Measurements from ENCODE around the gene MYO18A.

MYO18A gene

DNA sequence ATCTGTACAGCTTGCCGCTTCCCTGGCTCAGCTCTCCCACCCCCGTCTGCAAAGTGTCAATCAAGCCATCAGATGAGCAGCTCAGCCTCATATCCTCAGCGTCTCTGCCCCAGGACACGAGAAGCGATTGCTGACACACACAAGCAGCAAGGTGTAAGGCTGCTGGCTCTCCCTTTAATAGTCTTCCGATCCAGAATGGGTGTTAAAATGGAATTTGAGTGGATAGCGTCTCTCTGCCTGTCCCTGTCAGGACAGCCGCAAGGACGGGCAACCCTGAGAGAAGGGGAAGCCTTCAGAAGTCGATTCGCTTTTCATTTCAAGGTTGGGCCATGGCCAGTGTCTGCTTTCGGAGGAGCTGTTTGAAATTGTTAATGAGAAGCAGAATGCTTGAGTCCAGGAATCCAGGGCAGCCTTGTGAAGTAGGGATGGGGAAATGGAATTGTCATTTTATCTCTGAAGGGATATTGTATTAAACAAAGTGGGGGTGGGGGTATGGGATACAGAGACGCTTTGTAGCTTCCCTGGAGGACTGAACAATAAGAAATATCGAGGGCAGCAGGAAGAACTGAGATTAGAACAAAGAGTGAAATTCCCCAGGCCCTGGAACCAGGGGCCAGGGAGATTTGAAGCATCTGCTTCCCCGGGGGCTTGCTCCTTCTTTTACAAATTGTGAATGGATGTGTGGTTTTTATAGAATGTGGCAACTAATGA is 142.0 kb downstream of the MYO18A start:
- no peak overlapping the region for H3K9ac ChIP-seq (ENCODE audit: low read length)
- WGBS, result 57% methylated on average over 15 of the region's 15 CpGs
- H3K14ac ChIP-seq (ENCODE audit: low read length in 2 of 2), result no peak overlapping the region
- no peak overlapping the region for H2AFZ ChIP-seq (ENCODE audit: low read depth, low read length)
- H3K36me3 ChIP-seq (ENCODE audit: control insufficient read depth in 1 of 2, insufficient read depth in 2 of 2, low read depth in 1 of 2, low read length in 2 of 2), result no peaks in the 10 kb centered on the region
- no peaks in the 10 kb centered on the region for H3K79me1 ChIP-seq (replicated peaks; ENCODE audit: low read length, poor library complexity, severe bottlenecking)
- H2BK5ac ChIP-seq (ENCODE audit: low read depth, low read length, poor library complexity, severe bottlenecking), result no peak overlapping the region
- peaks cover 22 to 73% of the 10 kb centered on the region in 2 experiments for H3K27me3 ChIP-seq (ENCODE audit: control insufficient read depth in 1 of 2, insufficient read depth in 1 of 2, low read length in 2 of 2)
- no peak overlapping the region for H4K91ac ChIP-seq (ENCODE audit: low read length)
- H3K18ac ChIP-seq (ENCODE audit: low read depth in 1 of 2, low read length in 2 of 2), result no peak overlapping the region
- no peak overlapping the region for H2BK120ac ChIP-seq (ENCODE audit: low read depth, low read length)
- no peak for DNase-seq
- H3K4me1 ChIP-seq (ENCODE audit: control insufficient read depth, insufficient read depth, low read depth, low read length), result peaks cover 10% of the 10 kb centered on the region
- H2BK12ac ChIP-seq (ENCODE audit: low read length in 2 of 2), result no peak overlapping the region
- no peak overlapping the region for H3K4me3 ChIP-seq (ENCODE audit: insufficient read depth in 1 of 2, low read depth in 1 of 2, low read length in 2 of 2)
- peaks cover 42% of the 10 kb centered on the region for H3K9me3 ChIP-seq (ENCODE audit: control insufficient read depth, low read length)
- H3K4ac ChIP-seq (ENCODE audit: low read depth in 1 of 2, low read length in 2 of 2), result no peak overlapping the region
- no peak overlapping the region for H3K27ac ChIP-seq (ENCODE audit: low read length, poor library complexity, severe bottlenecking)
- no peak overlapping the region for H3K4me2 ChIP-seq (ENCODE audit: low read length, poor library complexity, severe bottlenecking)
- H4K8ac ChIP-seq (ENCODE audit: low read length), result no peak overlapping the region
- no peak overlapping the region for H2AK5ac ChIP-seq (ENCODE audit: low read length, severe bottlenecking)
- no peak overlapping the region for H3K23ac ChIP-seq (ENCODE audit: low read length in 2 of 2)
- H2BK15ac ChIP-seq (ENCODE audit: low read depth, poor library complexity, severe bottlenecking), result no peak overlapping the region

DNA sequence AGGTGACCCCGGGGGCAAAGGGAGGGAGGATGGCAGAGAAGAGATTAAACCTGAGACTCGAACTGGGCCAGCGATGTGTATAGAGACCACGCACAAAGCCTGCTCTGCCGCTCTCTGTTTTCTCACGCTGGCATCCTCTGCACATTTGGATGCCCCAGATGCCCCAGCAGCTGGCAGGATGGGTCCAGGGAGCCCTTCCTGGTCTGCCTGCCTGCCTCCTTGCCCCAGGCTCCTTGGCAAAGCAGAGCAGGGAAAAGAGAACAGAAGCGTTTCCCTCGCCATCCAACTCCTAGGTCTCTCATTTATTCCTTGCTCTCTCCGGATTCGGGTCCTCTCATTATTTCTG is 142.5 kb downstream of the MYO18A start:
- Histone ChIP-seq H2BK12ac (ENCODE audit: low read length in 2 of 2) (no peak overlapping the region), H3K27ac (ENCODE audit: low read length, poor library complexity, severe bottlenecking) (no peak overlapping the region), H2AFZ (ENCODE audit: low read depth, low read length) (no peak overlapping the region), H3K4ac (ENCODE audit: low read depth in 1 of 2, low read length in 2 of 2) (no peak overlapping the region), H3K79me1 (replicated peaks; ENCODE audit: low read length, poor library complexity, severe bottlenecking) (no peaks in the 10 kb centered on the region), H3K4me1 (ENCODE audit: control insufficient read depth, insufficient read depth, low read depth, low read length) (peaks cover 7% of the 10 kb centered on the region), H3K36me3 (ENCODE audit: control insufficient read depth in 1 of 2, insufficient read depth in 2 of 2, low read depth in 1 of 2, low read length in 2 of 2) (no peaks in the 10 kb centered on the region), H3K9ac (ENCODE audit: low read length) (no peak overlapping the region), H2BK5ac (ENCODE audit: low read depth, low read length, poor library complexity, severe bottlenecking) (no peak overlapping the region), H3K14ac (ENCODE audit: low read length in 2 of 2) (no peak overlapping the region), H3K18ac (ENCODE audit: low read depth in 1 of 2, low read length in 2 of 2) (no peak overlapping the region), H3K4me3 (ENCODE audit: insufficient read depth in 1 of 2, low read depth in 1 of 2, low read length in 2 of 2) (no peak overlapping the region), H3K4me2 (ENCODE audit: low read length, poor library complexity, severe bottlenecking) (no peak overlapping the region), H3K9me3 (ENCODE audit: control insufficient read depth, low read length) (peaks cover 47% of the 10 kb centered on the region), H4K8ac (ENCODE audit: low read length) (no peak overlapping the region), H2BK15ac (ENCODE audit: low read depth, poor library complexity, severe bottlenecking) (no peak overlapping the region), H3K23ac (ENCODE audit: low read length in 2 of 2) (no peak overlapping the region), H2AK5ac (ENCODE audit: low read length, severe bottlenecking) (no peak overlapping the region), H3K27me3 (ENCODE audit: control insufficient read depth in 1 of 2, insufficient read depth in 1 of 2, low read length in 2 of 2) (peaks cover 25 to 72% of the 10 kb centered on the region in 2 experiments), H4K91ac (ENCODE audit: low read length) (no peak overlapping the region), H2BK120ac (ENCODE audit: low read depth, low read length) (no peak overlapping the region)
- no peak for DNase-seq
- WGBS, result 90% methylated on average over 10 of the region's 10 CpGs

DNA sequence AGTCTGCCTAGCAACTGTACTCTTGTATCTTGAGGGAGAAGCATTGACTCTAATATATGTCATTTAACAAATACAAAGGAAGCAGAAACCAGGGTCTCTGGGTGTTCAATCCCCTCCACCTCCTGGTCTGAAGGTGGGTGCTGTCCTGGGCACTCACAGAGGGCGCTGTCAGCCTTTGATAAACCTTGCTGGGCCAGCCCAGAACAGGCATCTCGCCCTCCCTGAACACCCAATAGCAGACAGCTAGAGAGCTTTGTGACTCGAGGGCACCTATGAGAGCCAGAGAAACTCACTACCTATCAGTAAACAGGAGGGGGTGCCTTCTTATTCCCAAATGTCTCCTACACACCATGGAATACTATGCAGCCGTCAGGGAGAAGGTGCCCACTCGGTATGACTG is 143.6 kb downstream of the MYO18A start:
- no peak overlapping the region for H3K4me3 ChIP-seq (ENCODE audit: insufficient read depth in 1 of 2, low read depth in 1 of 2, low read length in 2 of 2)
- no peak overlapping the region for H3K4ac ChIP-seq (ENCODE audit: low read depth in 1 of 2, low read length in 2 of 2)
- 45% methylated on average over 4 of the region's 5 CpGs for WGBS
- H3K9me3 ChIP-seq (ENCODE audit: control insufficient read depth, low read length), result peaks cover 48% of the 10 kb centered on the region
- H3K4me1 ChIP-seq (ENCODE audit: control insufficient read depth, insufficient read depth, low read depth, low read length), result peaks cover 9% of the 10 kb centered on the region
- H3K4me2 ChIP-seq (ENCODE audit: low read length, poor library complexity, severe bottlenecking), result no peak overlapping the region
- H2AFZ ChIP-seq (ENCODE audit: low read depth, low read length), result no peak overlapping the region
- H2BK5ac ChIP-seq (ENCODE audit: low read depth, low read length, poor library complexity, severe bottlenecking), result no peak overlapping the region
- DNase-seq, result no peak
- H2BK15ac ChIP-seq (ENCODE audit: low read depth, poor library complexity, severe bottlenecking), result no peak overlapping the region
- no peak overlapping the region for H3K14ac ChIP-seq (ENCODE audit: low read length in 2 of 2)
- H4K91ac ChIP-seq (ENCODE audit: low read length), result no peak overlapping the region
- peaks cover 36 to 74% of the 10 kb centered on the region in 2 experiments for H3K27me3 ChIP-seq (ENCODE audit: control insufficient read depth in 1 of 2, insufficient read depth in 1 of 2, low read length in 2 of 2)
- H3K9ac ChIP-seq (ENCODE audit: low read length), result no peak overlapping the region
- no peak overlapping the region for H3K18ac ChIP-seq (ENCODE audit: low read depth in 1 of 2, low read length in 2 of 2)
- no peak overlapping the region for H3K27ac ChIP-seq (ENCODE audit: low read length, poor library complexity, severe bottlenecking)
- no peak overlapping the region for H2BK12ac ChIP-seq (ENCODE audit: low read length in 2 of 2)
- no peak overlapping the region for H3K23ac ChIP-seq (ENCODE audit: low read length in 2 of 2)
- H2AK5ac ChIP-seq (ENCODE audit: low read length, severe bottlenecking), result no peak overlapping the region
- H2BK120ac ChIP-seq (ENCODE audit: low read depth, low read length), result no peak overlapping the region
- no peaks in the 10 kb centered on the region for H3K36me3 ChIP-seq (ENCODE audit: control insufficient read depth in 1 of 2, insufficient read depth in 2 of 2, low read depth in 1 of 2, low read length in 2 of 2)
- no peak overlapping the region for H4K8ac ChIP-seq (ENCODE audit: low read length)
- H3K79me1 ChIP-seq (replicated peaks; ENCODE audit: low read length, poor library complexity, severe bottlenecking), result no peaks in the 10 kb centered on the region

DNA sequence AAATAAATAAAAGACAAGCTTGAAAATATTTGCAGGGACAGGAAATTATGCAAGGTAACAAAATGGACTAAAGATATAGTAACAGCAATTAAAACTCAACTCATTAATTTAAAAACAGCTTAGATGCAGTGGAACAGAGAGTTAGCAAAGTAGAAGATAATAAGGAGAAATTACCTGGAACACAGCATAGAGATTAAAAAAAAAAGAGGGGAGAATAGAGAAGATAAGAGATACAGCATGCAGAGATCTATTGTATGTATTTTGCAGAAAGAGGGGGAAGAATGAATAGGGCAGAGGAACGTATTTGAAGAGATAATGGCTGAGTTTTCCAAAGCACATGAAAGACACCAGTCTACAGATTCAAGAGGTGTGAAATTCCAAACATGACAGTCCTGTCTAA is 145.7 kb downstream of the MYO18A start:
- Histone ChIP-seq H3K4me3 (ENCODE audit: insufficient read depth in 1 of 2, low read depth in 1 of 2, low read length in 2 of 2) (peak overlapping the region in 1 of 2 experiments; percentile 13), H2BK12ac (ENCODE audit: low read length in 2 of 2) (no peak overlapping the region), H2BK120ac (ENCODE audit: low read depth, low read length) (no peak overlapping the region), H3K79me1 (replicated peaks; ENCODE audit: low read length, poor library complexity, severe bottlenecking) (no peaks in the 10 kb centered on the region), H3K18ac (ENCODE audit: low read depth in 1 of 2, low read length in 2 of 2) (no peak overlapping the region), H3K4ac (ENCODE audit: low read depth in 1 of 2, low read length in 2 of 2) (no peak overlapping the region), H4K91ac (ENCODE audit: low read length) (no peak overlapping the region), H3K4me2 (ENCODE audit: low read length, poor library complexity, severe bottlenecking) (no peak overlapping the region), H2AFZ (ENCODE audit: low read depth, low read length) (no peak overlapping the region), H2BK15ac (ENCODE audit: low read depth, poor library complexity, severe bottlenecking) (no peak overlapping the region), H3K9ac (ENCODE audit: low read length) (no peak overlapping the region), H3K23ac (ENCODE audit: low read length in 2 of 2) (no peak overlapping the region), H3K27me3 (ENCODE audit: control insufficient read depth in 1 of 2, insufficient read depth in 1 of 2, low read length in 2 of 2) (peaks cover 43 to 91% of the 10 kb centered on the region in 2 experiments), H3K36me3 (ENCODE audit: control insufficient read depth in 1 of 2, insufficient read depth in 2 of 2, low read depth in 1 of 2, low read length in 2 of 2) (no peaks in the 10 kb centered on the region), H2BK5ac (ENCODE audit: low read depth, low read length, poor library complexity, severe bottlenecking) (no peak overlapping the region), H4K8ac (ENCODE audit: low read length) (no peak overlapping the region), H3K14ac (ENCODE audit: low read length in 2 of 2) (no peak overlapping the region), H3K27ac (ENCODE audit: low read length, poor library complexity, severe bottlenecking) (no peak overlapping the region), H3K9me3 (ENCODE audit: control insufficient read depth, low read length) (peaks cover 48% of the 10 kb centered on the region), H3K4me1 (ENCODE audit: control insufficient read depth, insufficient read depth, low read depth, low read length) (peaks cover 4% of the 10 kb centered on the region), H2AK5ac (ENCODE audit: low read length, severe bottlenecking) (no peak overlapping the region)
- 71% methylated on average over 1 of the region's 1 CpG for WGBS
- DNase-seq, result no peak

Measured in mesenchymal stem cell (in vitro differentiated cells and primary cell).